Astrocyte (in vitro differentiated cells and primary cell): Measurements from ENCODE around the gene MCTP1.

Experiments used
- CTCF ChIP-seq: IDR thresholded peaks from 2 replicates; pipeline ENCODE4 v1.5.1; 2011; ENCODE audit warnings: low read depth, mild to moderate bottlenecking, inconsistent platforms, low read length, moderate library complexity; ENCODE audit not compliant: insufficient read depth
- EZH2 ChIP-seq: IDR thresholded peaks from 2 replicates; pipeline ENCODE4 v1.6.1; 2012; ENCODE audit warnings: mild to moderate bottlenecking, low read length, inconsistent platforms; ENCODE audit not compliant: insufficient read depth

GRCh38 chr5:94745786-94746730, 538.8 kb downstream of the MCTP1 start:
- TF ChIP-seq CTCF (no peak), EZH2 (no peak)
